Measurements from ENCODE around the gene SF3B1.
"Not testable (repeated sequence)": the region's sequence is repeated elsewhere in the genome, so short reads cannot be mapped to it uniquely, and the experiment has no call there.

The SF3B1 gene

GRCh38 chr2:197381641-197382040 lies 53.2 kb downstream of the SF3B1 start:
- no peak for DNase-seq
- intact Hi-C loops (cut with DNase I), result no loop called here

GRCh38 chr2:197379918-197380309 lies 54.9 kb downstream of the SF3B1 start:
- not testable (repeated sequence) for DNase-seq

GRCh38 chr2:197379308-197379917 lies 55.4 kb downstream of the SF3B1 start:
- not testable (repeated sequence) for DNase-seq

More at GRCh38 chr2:197379918-197380309, 54.9 kb downstream of the SF3B1 start:
- intact Hi-C loops (cut with DNase I), result loop anchor here (2.0 to 5.0 kb wide), 4 partner anchors 189 to 529 kb away; partner anchors contain the start of gene PGAP1

GRCh38 chr2:197378494-197379307 lies 56.1 kb downstream of the SF3B1 start:
- intact Hi-C loops (cut with DNase I), result loop anchor here (1.0 to 5.0 kb wide), 5 partner anchors 188 to 528 kb away; partner anchors contain the start of gene PGAP1
- peak in 7 of 10 donors; percentile 21 to 87 (median 55) for DNase-seq

More at GRCh38 chr2:197379308-197379917, 55.4 kb downstream of the SF3B1 start:
- intact Hi-C loops (cut with DNase I), result loop anchor here (2.0 to 5.0 kb wide), 4 partner anchors 189 to 529 kb away; partner anchors contain the start of gene PGAP1

GRCh38 chr2:197378086-197378485 lies 56.7 kb downstream of the SF3B1 start:
- no peak for DNase-seq
- intact Hi-C loops (cut with DNase I), result loop anchor here (1.0 to 5.0 kb wide), 5 partner anchors 187 to 527 kb away; partner anchors contain the start of gene PGAP1

- intact Hi-C loops (cut with DNase I), result loop anchor here (1.0 to 5.0 kb wide), 5 partner anchors 187 to 527 kb away; partner anchors contain the start of gene PGAP1
- DNase-seq, result no peak
Measured at GRCh38 chr2:197377670-197378069, 57.2 kb downstream of the SF3B1 start.

- intact Hi-C loops (cut with DNase I), result no loop called here
- no peak for DNase-seq
Measured at GRCh38 chr2:197372592-197372991, 62.2 kb downstream of the SF3B1 start.

- DNase-seq, result peak in 1 of 10 donors; percentile 79
- intact Hi-C loops (cut with DNase I), result not testable (repeated sequence)
Measured at GRCh38 chr2:197370664-197371063, 64.2 kb downstream of the SF3B1 start.

- intact Hi-C loops (cut with DNase I), result no loop called here
- no peak for DNase-seq
Measured at GRCh38 chr2:197369933-197370320, 64.9 kb downstream of the SF3B1 start.

- intact Hi-C loops (cut with DNase I), result no loop called here
- no peak for DNase-seq
Measured at GRCh38 chr2:197369228-197369932, 65.4 kb downstream of the SF3B1 start.

GRCh38 chr2:197368412-197368811 lies 66.4 kb downstream of the SF3B1 start:
- no peak for DNase-seq
- intact Hi-C loops (cut with DNase I), result no loop called here

- intact Hi-C loops (cut with DNase I), result no loop called here
Measured at GRCh38 chr2:197363998-197364397, 70.8 kb downstream of the SF3B1 start.

GRCh38 chr2:197360744-197361156 lies 74.1 kb downstream of the SF3B1 start:
- intact Hi-C loops (cut with DNase I), result no loop called here
- DNase-seq, result no peak

More at GRCh38 chr2:197363998-197364397, 70.8 kb downstream of the SF3B1 start:
- no peak for DNase-seq

GRCh38 chr2:197359859-197360258 lies 75.0 kb downstream of the SF3B1 start:
- intact Hi-C loops (cut with DNase I), result no loop called here

GRCh38 chr2:197358931-197359330 lies 75.9 kb downstream of the SF3B1 start:
- intact Hi-C loops (cut with DNase I), result no loop called here
- DNase-seq, result no peak

More at GRCh38 chr2:197359859-197360258, 75.0 kb downstream of the SF3B1 start:
- no peak for DNase-seq

GRCh38 chr2:197357986-197358385 lies 76.8 kb downstream of the SF3B1 start:
- no peak for DNase-seq
- intact Hi-C loops (cut with DNase I), result no loop called here

GRCh38 chr2:197356136-197356535 lies 78.7 kb downstream of the SF3B1 start:
- intact Hi-C loops (cut with DNase I), result no loop called here
- no peak for DNase-seq

- DNase-seq, result no peak
- intact Hi-C loops (cut with DNase I), result no loop called here
Measured at GRCh38 chr2:197354169-197354558, 80.7 kb downstream of the SF3B1 start.

- DNase-seq, result no peak
- intact Hi-C loops (cut with DNase I), result no loop called here
Measured at GRCh38 chr2:197353393-197354168, 81.2 kb downstream of the SF3B1 start.

GRCh38 chr2:197349699-197350098 lies 85.1 kb downstream of the SF3B1 start:
- DNase-seq, result no peak
- intact Hi-C loops (cut with DNase I), result no loop called here

All from posterior cingulate gyrus (tissue), 11 donors.